T-helper 1 cell (primary cell): Measurements from ENCODE around the gene ZMYND11.
"Not testable (repeated sequence)": the region's sequence is repeated elsewhere in the genome, so short reads cannot be mapped to it uniquely, and the experiment has no call there.

Experiments used
- DNase-seq, 5 donors: peaks; one replicate each; pipeline ENCODE4 v3.0.0-alpha.2; 2012 to 2020

The ZMYND11 gene

GRCh38 chr10:134247-135131 is 766 bp upstream of the ZMYND11 start:
- peak; percentile 7 to 33 (median 13) for DNase-seq

- peak; percentile 27 to 62 (median 48) for DNase-seq
Observed at GRCh38 chr10:135601-136464, 578 bp downstream of the ZMYND11 start.

- DNase-seq = no peak
Observed at GRCh38 chr10:136465-136762, 1.2 kb downstream of the ZMYND11 start.

GRCh38 chr10:137031-137430 is 1.8 kb downstream of the ZMYND11 start:
- peak in 3 of 5 donors; percentile 18 to 58 (median 28) for DNase-seq

- DNase-seq = no peak
Observed at GRCh38 chr10:137606-138005, 2.4 kb downstream of the ZMYND11 start.

GRCh38 chr10:142371-142770 is 7.1 kb downstream of the ZMYND11 start:
- DNase-seq = no peak

GRCh38 chr10:152915-153314 is 17.7 kb downstream of the ZMYND11 start:
- no peak for DNase-seq

- no peak for DNase-seq
Observed at GRCh38 chr10:154348-154747, 19.1 kb downstream of the ZMYND11 start.

- DNase-seq = no peak
Observed at GRCh38 chr10:167383-167782, 32.1 kb downstream of the ZMYND11 start.

GRCh38 chr10:173741-174140 is 38.5 kb downstream of the ZMYND11 start:
- DNase-seq = no peak

- no peak for DNase-seq
Observed at GRCh38 chr10:176677-177076, 41.4 kb downstream of the ZMYND11 start.

- peak in 1 of 5 donors; percentile 15 for DNase-seq
Observed at GRCh38 chr10:178208-178607, 43.0 kb downstream of the ZMYND11 start.

- no peak for DNase-seq
Observed at GRCh38 chr10:178723-179122, 43.5 kb downstream of the ZMYND11 start.

- DNase-seq = peak in 1 of 5 donors; percentile 68
Observed at GRCh38 chr10:182441-183201, 47.4 kb downstream of the ZMYND11 start.

GRCh38 chr10:184174-184573 is 48.9 kb downstream of the ZMYND11 start:
- no peak for DNase-seq

- DNase-seq = no peak
Observed at GRCh38 chr10:184911-185310, 49.7 kb downstream of the ZMYND11 start.

GRCh38 chr10:185571-185970 is 50.3 kb downstream of the ZMYND11 start:
- DNase-seq = not testable (repeated sequence)

- DNase-seq = no peak
Observed at GRCh38 chr10:186911-187310, 51.7 kb downstream of the ZMYND11 start.

- no peak for DNase-seq
Observed at GRCh38 chr10:188546-188945, 53.3 kb downstream of the ZMYND11 start.

- no peak for DNase-seq
Observed at GRCh38 chr10:190216-190615, 55.0 kb downstream of the ZMYND11 start.

GRCh38 chr10:191703-192518 is 56.7 kb downstream of the ZMYND11 start:
- no peak for DNase-seq

GRCh38 chr10:194281-194680 is 59.0 kb downstream of the ZMYND11 start:
- DNase-seq = no peak
